ENCODE measurements around the gene PARVG. TPM values are rescaled to one million over a fixed set of nuclear protein-coding genes. Genes with fewer than 3 reads are reported as not detected.

The PARVG gene
- total and polyA plus RNA-seq, 2 donors (not counting 3 experiments of a cell fraction or from before 2014, with no cell fraction given) = 0.82 TPM; not detected in 1

- FAIRE-seq = no peak
- Histone ChIP-seq H2AFZ (ENCODE audit: low read depth, low read length) (no peak overlapping the region), H3K9me3 (replicated peaks; ENCODE audit: control insufficient read depth, insufficient read depth, low read length) (no peaks in the 10 kb centered on the region), H3K4me1 (ENCODE audit: control insufficient read depth, extremely low read depth, insufficient read depth, low read length) (no peaks in the 10 kb centered on the region), H3K9ac (replicated peaks; ENCODE audit: extremely low read depth, insufficient read depth, low read length) (no peak overlapping the region), H3K27ac (ENCODE audit: insufficient read depth, low read depth, low read length) (no peak overlapping the region), H3K27me3 (ENCODE audit: control insufficient read depth in 2 of 2, insufficient read depth in 2 of 2, low read length in 2 of 2) (peaks cover 14 to 19% of the 10 kb centered on the region in 2 experiments), H3K9me1 (replicated peaks; ENCODE audit: control insufficient read depth, extremely low read depth, insufficient read depth, low read length) (no peaks in the 10 kb centered on the region), H4K20me1 (replicated peaks; ENCODE audit: control insufficient read depth, extremely low read depth, insufficient read depth, low read length) (no peaks in the 10 kb centered on the region), H3K4me2 (ENCODE audit: insufficient read depth, low read length) (no peak overlapping the region), H3K4me3 (replicated peaks in 1 of 3; ENCODE audit: insufficient read depth in 1 of 3, low read depth in 1 of 3, low read length in 3 of 3) (no peak overlapping the region), H3K36me3 (ENCODE audit: control insufficient read depth in 2 of 2, extremely low read depth in 1 of 2, insufficient read depth in 2 of 2, low read length in 2 of 2) (no peaks in the 10 kb centered on the region), H3K79me2 (ENCODE audit: control insufficient read depth, insufficient read depth, low read length) (no peaks in the 10 kb centered on the region)
- POLR2A ChIA-PET = no interaction called here
- TF ChIP-seq MYC (IDR thresholded peaks at IDR 0.05; ENCODE audit: low read depth, low read length) = no peak
- no peak for TF ChIP-seq POLR2AphosphoS5 (IDR thresholded peaks at IDR 0.05; ENCODE audit: insufficient read depth, low read depth, low read length)
- no peak for TF ChIP-seq FOS (IDR thresholded peaks at IDR 0.05; ENCODE audit: borderline replicate concordance, insufficient read depth, low read length)
- TF ChIP-seq EZH2 (IDR thresholded peaks at IDR 0.05; ENCODE audit: borderline replicate concordance, low read depth, low read length, severe bottlenecking) = no peak
- TF ChIP-seq POLR2A (IDR thresholded peaks at IDR 0.05; ENCODE audit: low read depth, low read length) = no peak
- no peak for TF ChIP-seq JUN (IDR thresholded peaks at IDR 0.05; ENCODE audit: borderline replicate concordance, insufficient read depth, insufficient read length, low read depth)
- TF ChIP-seq GATA2 (IDR thresholded peaks at IDR 0.05; ENCODE audit: insufficient read depth, insufficient read length, low read depth, low read length) = no peak
- no peak for TF ChIP-seq CTCF (IDR thresholded peaks at IDR 0.05; ENCODE audit: extremely low read depth in 1 of 2, insufficient read depth in 1 of 2, low read depth in 1 of 2, low read length in 2 of 2)
- TF ChIP-seq MAX (IDR thresholded peaks at IDR 0.05; ENCODE audit: insufficient read depth, insufficient read length) = no peak
- intact Hi-C loops (cut with micrococcal nuclease) (no loop called here), dilution Hi-C loops (cut with MboI; ENCODE audit: extremely low pct_ligation_motif_present, low sequenced_read_pairs) (no loop called here)
- CTCF ChIA-PET = no interaction called here
- no peak for DNase-seq (ENCODE audit: low read depth, low spot score)
- no TSS peak for BruUV-seq (replicated peaks)
These were observed 2.5 kb downstream of the PARVG start for GRCh38 chr22:44183287-44183588.

Data from endothelial cell of umbilical vein (primary cell).